SHP77 (cell line): ENCODE data around the gene LUZP2.

Experiments
- DNase-seq, 2 experiments: peaks; one replicate each; lab custom pipeline; 2025; lab: John Stamatoyannopoulos, UW

LUZP2 gene

DNA sequence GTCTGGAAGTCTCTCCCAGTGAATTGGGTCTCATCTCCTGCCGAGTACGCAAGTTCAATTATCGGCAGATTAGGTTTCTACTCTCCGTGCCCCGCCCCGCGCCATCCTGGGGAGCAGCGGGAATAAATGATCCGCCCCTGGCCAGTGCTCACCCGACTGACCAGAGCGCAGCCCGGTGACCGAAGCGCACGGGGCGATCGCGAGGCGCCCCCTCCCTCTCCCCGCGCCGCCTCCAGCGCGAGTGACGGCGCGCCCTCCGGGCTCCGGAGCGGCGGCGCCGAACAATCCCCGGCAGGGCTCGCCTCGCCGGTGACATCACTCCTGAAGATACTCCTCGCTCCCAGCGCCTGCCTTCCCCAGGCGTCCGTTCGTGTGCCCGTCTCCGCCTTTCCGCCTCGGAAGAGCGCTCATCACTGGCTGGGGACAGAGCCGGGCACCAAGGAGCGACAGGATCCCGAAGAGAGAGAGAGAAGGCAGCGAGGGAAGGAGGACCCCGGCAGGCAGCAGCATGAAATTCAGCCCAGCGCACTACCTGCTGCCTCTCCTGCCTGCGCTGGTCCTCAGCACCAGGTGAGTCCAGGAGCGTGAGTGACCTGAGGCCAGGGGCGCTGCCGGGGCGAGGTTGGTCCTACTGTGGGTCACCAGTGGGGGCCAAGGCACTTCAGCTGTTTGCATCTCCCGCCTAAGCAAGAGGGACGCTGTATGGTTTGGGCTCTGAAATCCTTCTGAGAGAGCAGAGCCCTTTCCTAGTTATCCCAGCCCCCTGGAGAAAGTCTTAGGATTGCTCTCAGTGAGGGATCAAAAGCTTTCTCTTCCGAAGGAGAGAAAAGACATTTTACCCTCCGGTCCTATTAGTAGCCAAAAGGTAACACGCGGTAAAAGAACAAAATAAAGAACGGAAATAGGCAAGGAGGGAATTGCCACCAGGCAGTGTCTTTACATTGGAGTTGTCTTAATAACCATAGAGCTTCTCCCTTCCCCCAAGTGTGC is at the start of gene LUZP2:
TSS of gene LUZP2 (plus strand) at position 318 of the 990 bp plus-strand sequence.
- no peak for DNase-seq

DNA sequence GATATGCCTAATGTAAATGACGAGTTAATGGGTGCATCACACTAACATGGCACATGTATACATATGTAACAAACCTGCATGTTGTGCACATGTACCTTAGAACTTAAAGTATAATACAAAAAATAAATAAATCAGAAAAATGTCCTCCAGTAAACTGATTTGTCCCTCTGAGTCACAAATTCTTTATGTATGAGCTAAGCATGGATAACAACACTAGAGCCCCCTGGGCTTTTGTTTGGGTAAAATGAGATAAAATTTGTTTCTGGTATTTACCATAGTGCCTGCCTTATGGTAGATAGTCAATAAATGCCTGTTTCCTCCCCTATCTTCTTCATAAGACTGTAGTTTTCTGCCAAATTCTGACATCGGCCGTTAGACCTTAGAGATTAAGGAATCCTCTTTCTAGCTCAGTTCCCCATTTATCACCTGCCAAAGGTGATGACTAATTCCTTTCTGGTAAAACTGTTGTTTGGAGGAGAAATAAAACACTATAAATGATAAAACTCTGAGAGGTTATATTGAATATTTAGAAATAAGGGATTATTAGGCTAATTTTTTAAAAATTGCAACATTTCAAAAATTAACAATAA is 43.6 kb upstream of the LUZP2 start:
- DNase-seq: no peak

DNA sequence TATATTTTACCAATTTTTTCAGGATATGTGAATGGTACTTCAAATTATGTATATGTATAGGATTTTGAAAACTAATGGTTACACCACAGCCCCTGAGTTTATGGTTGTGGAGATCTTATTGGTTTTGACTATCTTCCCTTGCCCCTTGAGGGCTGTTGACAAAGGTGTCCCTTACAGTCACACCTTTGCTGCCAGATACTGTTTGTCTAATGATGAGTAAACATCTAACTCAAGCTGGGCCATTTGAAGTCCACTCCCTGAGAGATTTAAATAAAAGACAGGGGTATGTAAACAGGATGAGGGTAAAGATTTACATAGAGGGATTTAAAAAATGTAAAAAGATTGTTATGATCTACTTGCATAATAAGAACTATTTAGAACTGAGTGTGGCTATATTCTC is 38.9 kb upstream of the LUZP2 start:
- DNase-seq: no peak

DNA sequence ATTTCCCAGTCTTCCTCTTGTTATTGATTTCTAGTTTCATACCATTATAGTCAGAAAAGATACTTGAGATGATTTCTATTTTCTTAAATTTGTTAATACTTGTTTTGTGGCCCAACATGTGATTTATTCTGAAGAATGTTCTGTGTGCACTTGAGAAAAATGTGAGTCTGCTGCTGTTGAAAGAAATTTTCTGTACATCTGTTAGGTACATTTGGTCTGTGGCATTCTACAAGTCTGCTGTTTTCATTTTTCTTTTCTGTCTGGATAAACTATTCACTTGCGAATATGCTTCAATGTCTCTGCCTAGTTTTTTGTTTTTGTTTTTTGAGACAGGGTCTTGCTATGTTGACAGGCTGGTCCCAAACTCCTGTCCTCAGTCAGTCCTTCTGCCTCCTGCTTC is 26.4 kb upstream of the LUZP2 start:
- no peak for DNase-seq

DNA sequence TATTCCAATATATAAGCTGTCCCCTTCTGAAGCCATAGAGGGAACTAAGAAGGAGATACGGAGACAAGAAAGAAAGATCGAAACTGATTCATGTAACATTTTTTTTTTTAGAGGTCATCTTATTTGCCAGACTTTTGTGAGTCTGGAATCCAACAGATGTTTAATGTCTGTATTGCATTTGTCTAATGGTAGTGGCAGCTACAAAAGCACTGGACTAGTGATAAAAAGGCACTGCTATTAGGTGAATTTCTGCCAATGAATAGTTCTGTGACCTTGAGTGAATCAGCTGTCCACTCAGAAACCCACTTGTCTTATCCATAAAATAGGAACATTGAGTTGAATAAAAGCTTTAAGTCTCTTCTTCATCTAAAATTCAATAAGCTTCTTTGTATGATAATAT is 25.8 kb upstream of the LUZP2 start:
- no peak for DNase-seq

DNA sequence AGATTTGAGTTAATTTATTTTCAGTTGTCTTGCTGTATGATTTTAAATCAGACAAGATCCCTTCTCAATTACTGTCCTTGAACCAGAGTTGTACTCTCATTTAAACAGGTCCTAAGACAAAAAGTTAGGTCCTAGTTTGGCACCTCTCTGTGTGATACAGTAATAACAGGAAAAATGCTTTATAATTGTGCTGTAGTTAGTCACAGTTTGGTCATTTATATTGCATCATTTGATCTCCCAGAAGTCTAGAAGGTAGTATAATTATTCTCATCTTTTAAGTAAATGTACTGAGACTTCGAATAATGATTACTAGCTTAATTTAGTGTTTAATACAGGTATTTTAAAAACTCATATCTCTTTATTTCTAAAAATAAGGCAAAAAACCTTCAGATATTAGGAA is 18.1 kb upstream of the LUZP2 start:
- no peak for DNase-seq

DNA sequence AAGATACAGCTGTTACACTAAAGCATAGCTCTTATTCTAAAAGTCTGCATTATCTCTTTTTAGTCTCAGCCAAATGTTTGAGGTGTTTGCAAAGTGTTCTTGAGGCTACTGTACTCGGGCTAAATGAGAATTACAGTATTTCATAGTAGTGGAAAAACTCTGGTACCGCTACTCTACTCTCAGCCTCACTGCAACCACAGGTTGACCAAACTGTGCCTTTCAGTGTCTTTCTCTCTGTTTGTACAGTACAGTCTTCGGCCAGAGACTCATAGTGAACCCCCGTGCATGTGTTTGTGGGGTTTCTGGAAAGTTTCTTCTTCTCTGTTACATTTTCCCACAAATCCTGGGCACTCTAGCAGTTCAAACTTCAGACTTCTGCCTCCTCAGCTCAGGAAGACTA is 7.4 kb upstream of the LUZP2 start:
- no peak for DNase-seq

DNA sequence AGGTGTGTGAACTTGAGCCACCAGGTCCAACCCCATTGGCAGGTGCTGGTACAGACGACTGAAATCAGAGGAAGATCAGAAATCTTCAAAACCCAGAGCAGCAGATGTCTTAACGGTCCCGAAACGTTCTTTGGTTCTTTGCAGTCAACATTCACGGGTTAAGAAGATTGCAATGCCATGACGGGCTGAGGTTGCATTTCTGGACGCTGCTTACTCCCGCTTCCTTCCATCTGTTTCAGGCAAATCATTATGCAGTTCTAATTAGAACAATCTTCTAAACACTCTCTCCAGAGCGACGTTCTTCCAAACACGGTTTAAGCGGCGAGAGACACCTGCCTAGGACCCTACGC is 492 bp upstream of the LUZP2 start:
- no peak for DNase-seq

DNA sequence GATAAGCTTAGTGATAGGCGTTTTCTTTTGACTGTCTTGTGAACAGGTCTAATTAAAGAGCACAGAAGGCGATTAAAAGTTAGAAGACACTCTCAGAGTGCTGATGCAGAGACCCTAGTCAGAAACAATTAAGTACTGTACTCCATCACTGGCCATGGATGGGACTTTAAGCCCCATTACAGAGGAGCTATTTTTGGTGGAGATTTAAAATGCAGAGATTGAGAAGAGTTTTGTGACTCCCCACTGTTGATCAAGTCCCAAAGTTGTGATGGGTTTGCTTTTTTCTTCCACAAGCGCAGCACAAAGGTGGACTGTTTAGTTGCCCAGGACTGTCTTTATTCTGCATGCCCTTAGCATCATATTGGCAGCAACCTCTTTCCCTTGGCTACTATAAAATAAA is 978 bp downstream of the LUZP2 start:
- DNase-seq: no peak

DNA sequence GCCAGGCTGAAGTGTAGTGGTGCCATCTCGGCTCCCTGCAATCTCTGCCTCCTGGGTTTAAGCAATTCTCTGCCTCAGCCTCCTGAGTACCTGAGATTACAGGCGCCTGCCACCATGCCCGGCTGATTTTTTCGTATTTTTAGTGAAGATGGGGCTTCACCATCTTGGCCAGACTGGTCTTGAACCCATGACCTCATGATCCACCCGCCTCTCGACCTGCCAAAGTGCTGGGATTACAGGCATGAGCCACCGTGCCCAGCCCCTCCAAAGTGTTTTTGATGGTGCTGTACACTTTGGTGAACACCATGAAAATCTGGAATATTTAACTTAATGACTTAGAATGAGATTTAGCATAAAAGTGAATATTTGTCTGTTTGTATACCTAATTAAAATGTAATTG is 5.6 kb downstream of the LUZP2 start:
- DNase-seq: no peak

DNA sequence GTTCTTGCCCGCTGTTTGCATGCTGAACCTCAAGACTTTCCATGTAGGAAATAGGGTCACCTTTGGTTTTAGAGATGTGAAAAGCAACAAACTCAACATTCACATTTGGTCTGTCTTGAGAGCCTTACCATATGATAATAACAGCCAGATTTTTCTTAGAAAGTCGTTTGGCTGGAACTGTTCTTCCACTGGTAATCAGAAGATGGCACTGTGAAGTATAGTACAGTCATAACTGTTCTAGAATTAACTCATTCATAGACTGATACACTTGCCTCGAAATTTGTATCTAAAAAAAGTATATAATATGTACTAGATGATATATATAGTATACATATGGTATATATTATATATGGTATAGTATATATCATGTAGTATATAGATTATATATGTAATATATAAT is 12.3 kb downstream of the LUZP2 start:
- DNase-seq: no peak

DNA sequence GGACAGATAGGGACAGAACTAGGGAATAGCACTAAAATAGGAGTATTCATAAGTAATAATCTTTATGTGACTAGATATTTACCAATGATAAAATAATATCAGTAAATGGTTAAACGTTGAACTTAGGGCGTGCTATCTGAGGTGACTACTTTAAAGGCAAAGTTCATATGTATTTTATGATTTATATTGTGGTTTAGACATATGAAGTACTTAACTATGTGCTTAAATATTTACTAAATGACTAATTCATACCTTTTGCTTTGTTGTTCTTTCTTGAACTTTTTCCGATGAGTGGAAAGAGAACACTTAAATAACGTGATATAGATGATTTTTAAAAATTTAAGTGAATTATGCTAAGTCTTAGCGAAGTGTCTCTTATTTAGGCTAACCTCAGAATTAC is 14.7 kb downstream of the LUZP2 start:
- no peak for DNase-seq

DNA sequence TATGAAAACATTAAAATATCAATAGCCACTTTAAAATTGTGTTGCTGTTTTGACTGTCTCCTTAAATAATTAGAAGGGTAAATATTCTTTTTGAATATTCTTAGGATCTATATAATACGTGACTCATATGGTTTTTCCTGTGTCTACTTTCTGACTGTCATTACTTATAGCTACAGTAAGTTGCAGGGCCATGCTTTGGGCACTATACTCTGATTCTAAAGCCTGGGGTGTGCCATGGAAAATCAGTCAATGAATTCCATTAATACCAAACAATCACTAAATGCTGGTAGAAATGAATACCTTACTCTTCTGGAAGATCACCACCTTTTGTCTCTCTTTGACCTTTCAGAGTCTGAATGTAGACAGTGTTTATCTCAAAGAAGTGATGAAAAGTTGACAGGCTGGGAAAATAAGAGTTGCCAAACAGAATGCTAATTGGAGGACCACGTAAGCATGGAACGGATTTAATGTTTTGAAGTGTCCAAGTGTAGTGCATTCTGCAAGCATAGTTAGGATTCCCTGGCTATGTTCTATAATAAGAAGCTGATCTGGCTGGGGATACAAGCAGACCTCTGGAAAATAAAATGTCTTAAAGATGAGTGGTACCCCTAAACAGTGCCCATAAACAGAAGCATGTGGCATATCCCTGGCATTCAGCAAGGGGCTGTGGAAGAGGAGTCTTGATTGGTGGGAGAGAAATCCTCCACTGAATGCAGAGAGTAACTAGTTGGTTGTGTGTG is 16.8 kb downstream of the LUZP2 start:
- no peak for DNase-seq

DNA sequence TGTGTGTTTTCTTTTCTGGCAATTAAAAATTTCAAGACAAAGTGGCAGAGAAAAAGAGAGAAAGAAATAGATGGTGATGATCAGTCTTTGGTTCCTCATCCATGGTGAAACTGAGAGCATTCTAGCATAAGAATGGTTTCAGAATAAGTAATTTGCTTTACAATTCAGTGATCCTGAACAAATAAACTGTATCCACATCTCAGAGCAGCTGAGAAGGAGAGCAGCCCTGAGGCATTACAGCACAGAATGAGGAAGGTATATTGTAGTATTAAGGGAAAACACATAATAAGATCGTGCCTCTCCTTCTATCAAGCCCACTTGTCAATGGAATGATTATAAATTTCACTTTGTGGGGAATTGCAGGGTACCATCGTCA is 17.4 kb downstream of the LUZP2 start:
- DNase-seq: no peak

DNA sequence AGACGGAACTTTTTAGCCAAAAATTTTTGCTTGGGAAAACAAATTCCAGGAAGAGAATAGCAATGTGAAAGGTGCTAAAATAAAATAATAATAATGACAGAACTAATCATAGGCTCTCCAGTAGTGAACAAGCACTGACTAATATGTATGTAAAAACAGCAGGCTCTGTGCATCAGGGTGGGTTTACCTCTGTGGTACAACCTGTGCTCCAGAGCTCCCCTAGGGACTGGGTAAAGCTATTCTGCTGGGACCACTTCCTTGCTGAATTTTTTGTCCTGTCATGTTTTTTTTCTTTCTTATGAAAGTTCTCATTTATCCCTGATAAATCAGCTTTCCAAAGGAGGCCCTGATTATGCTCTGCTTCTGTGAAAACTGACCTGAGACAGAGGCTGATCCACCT is 18.8 kb downstream of the LUZP2 start:
- no peak for DNase-seq

DNA sequence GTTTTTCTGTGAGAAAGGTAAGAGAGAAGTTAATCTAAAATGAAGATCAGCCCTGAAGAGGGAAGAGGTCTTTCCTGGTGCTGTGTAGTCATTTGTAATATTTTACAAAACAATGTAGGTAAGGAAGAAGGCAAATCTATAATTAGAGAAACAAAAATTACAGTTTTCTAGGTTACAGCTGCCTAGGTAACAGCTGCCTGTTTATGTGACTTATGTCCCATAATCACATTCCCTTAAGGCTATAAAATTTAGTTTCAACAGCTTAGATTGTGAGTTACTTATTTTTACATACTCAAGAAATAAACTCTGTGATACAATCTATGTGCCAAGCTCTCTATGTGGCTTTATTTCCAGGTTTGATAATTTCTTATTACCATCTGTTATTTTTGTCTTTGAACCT is 19.8 kb downstream of the LUZP2 start:
- DNase-seq: no peak

DNA sequence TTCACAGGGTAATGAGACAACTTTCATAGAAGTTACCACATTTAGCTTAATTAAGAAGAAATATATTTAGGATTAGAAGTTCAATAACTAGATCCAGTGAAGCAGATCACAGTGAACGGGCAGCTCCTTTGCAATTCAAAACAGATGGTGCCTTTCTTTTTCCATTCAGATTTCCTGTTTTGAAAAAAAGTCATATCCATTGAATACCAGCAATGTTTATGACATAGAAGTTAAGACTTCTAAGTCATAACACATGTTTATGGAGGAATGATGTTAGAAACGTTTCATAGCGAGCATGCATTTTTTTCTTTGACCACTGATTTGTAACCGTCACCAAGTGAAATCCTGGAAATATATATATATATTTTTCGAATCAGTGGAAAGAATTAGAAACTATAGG is 24.7 kb downstream of the LUZP2 start:
- DNase-seq: no peak

DNA sequence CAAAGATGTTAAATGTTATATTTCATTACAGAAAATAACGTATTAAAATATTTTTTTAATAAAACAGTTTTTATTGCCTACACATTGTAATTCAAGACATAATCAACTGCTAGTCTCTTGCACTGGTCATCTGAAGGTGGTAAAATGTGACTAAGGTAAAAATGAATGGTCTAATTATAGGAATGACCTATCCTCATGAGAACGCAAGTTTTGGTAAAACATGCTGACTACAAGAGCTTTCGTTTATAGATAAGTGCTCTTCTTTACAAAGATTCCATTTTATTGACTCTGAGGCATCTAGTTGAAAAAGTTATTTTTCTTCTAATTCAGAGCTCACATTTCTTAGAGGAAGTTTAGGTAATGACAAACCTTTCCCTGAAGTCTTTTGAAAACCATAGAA is 27.3 kb downstream of the LUZP2 start:
- no peak for DNase-seq

DNA sequence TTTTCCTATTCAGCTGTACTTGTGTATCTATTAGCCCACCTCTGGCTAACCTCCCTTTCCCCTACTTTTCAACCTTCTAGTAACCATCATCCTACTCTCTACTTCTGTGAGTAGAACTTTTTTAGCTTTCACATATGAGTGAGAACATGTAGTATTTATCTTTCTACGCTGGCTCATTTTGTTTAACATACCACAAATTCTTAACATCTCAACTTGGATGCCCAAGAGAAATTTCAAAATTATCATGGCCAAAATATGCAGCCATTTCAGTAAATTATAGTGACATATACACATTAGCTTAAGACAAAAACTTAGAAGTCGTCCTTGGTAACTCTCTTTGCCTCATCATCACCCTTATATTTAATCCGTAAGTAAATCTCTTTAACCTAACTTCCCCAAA is 34.7 kb downstream of the LUZP2 start:
- DNase-seq: no peak

DNA sequence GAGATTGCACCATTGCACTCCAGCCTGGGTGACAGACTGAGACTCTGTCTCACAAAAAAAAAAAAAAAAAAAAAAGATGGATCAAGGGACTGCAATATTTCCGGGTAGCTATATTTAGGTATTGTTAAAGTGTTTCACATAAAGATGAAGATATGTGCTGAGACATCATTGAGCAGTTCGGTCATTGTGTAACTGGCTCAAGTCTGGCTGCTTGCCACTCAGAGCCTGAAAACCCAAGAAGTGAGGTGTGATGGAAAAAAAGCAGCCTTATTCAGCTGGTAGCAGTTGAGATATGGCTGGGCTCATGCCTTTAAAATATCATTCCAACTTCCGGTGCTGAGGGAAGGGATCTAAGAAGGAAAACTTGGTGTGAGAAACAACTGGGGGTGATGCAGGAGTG is 46.9 kb downstream of the LUZP2 start:
- no peak for DNase-seq

DNA sequence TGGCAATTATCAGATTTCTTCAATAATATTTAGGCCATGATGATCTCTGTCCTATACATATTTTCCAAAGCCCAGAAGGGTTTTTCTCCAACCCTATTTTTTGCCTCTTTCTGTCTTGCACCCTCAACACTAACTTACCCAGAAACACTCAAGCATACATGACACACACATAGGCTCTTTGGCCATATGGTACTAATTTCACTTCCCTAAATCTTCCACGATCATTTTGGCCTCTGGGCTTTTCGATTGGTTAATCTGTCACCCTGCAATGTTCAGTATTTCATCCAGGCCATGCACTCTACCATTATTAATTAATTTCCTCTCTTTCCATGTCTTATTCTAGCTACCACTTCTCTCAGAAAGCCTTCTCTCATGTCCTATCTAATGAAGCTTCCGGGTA is 59.8 kb downstream of the LUZP2 start:
- no peak for DNase-seq

DNA sequence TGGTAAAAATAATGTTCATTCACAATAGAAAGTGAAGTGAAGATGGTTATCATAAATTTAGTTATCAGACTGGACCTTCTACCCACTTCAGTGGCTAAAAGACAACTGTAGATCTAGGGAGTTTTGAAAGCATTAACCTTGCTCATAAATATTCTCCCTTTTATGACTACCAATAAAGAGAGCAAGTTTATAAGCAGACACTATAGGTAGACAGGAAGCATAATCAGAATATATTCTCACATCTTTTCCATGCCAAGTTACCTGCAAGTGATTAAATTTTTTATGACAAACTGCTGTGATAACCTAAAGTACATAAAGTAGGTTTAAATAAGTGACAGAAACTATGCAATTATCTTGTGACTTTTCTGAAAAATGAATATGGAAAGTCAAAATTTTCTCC is 62.5 kb downstream of the LUZP2 start:
- no peak for DNase-seq

DNA sequence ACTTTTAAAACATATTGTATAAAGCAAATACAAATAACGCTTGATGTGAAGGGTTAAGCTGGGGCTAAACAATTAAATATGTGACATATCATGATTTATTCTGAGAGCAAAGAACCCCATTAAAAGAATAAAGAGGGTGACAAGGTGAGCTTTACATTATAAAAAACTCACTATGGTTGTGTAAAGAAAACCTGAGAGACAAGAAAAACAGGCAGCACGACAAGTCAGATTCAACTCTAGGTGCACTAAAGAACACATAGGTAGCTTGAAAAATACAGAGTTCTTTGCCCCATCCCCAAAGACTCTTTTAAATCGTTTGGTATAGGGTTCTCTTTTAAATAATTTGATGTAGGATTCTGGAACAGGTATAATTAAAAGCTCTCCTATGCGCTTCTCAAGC is 63.5 kb downstream of the LUZP2 start:
- no peak for DNase-seq
